ENCODE measurements around the gene MPG. TPM values are rescaled to one million over a fixed set of nuclear protein-coding genes. Genes with fewer than 3 reads are reported as not detected.

MPG gene
- total RNA-seq, 1 donor from 2014 or later: 42.5 TPM

DNA sequence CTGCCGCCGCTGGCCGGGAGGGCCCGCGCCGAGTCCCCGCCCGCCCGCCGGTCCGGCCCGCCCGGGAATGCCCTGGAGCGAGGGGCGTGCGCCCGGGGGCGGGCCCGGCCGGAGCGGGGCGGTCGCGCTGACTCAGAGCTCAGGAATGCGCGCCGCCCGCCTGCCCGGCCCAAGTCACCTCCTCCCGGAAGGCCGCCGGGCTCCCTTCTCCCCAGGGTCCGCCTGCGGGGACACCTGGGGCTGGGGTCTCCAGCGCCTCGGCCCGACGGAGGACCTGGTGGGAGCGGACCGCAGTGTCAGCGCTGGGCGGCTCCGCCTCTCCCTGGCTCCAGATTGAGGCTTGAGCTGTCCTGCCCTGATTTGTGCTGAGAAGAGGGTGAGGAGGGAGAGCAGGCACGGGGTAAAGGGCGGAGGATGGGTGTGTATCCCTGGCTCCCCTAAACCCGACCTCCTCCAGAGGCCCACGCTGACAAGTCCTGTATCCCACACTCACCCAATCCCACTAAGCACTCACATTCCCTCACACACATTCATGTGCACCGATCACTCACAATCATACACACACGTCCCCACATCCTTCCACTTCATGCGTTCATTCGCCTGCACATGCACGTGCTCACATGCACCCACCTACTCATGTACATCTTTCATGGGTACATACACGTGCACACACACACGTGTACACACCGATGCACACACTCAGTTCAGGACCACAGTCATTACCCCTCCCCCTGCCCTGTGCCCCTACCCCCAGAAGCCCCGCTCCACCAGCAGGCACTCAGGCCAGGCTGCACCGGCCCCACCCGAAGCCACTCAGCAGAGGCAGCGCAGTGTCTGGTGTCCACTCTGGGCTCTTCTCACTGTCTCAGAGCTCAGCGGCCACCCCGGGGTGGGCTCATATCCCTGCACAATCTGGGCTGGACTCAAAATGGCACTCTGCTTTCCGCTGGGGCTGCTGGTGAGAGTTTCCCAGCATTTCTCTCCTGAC is 5.2 kb upstream of the MPG start, which contains the start of gene RHBDF1:
Gene RHBDF1, minus strand, starts transcription at position 71 of the 988 bp plus-strand sequence. CDS start 7,616 bp downstream, outside the sequence.
- DNase-seq: peak; percentile 86
- Histone ChIP-seq H3K4me3 (peak within 1 kb of the TSS; percentile 75), H3K9me3 (no peaks in the 10 kb centered on the region), H3K4me1 (peaks cover 54% of the 10 kb centered on the region), H3K27me3 (no peaks in the 10 kb centered on the region), H3K27ac (peak within 1 kb of the TSS; percentile 87), H3K36me3 (no peaks in the 10 kb centered on the region)
- ATAC-seq: peak; percentile 74
- intact Hi-C loops (cut with DNase I): no loop called here
- TF ChIP-seq, protein P1, sequence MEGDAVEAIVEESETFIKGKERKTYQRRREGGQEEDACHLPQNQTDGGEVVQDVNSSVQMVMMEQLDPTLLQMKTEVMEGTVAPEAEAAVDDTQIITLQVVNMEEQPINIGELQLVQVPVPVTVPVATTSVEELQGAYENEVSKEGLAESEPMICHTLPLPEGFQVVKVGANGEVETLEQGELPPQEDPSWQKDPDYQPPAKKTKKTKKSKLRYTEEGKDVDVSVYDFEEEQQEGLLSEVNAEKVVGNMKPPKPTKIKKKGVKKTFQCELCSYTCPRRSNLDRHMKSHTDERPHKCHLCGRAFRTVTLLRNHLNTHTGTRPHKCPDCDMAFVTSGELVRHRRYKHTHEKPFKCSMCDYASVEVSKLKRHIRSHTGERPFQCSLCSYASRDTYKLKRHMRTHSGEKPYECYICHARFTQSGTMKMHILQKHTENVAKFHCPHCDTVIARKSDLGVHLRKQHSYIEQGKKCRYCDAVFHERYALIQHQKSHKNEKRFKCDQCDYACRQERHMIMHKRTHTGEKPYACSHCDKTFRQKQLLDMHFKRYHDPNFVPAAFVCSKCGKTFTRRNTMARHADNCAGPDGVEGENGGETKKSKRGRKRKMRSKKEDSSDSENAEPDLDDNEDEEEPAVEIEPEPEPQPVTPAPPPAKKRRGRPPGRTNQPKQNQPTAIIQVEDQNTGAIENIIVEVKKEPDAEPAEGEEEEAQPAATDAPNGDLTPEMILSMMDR (IDR thresholded peaks at IDR 0.05): no peak

DNA sequence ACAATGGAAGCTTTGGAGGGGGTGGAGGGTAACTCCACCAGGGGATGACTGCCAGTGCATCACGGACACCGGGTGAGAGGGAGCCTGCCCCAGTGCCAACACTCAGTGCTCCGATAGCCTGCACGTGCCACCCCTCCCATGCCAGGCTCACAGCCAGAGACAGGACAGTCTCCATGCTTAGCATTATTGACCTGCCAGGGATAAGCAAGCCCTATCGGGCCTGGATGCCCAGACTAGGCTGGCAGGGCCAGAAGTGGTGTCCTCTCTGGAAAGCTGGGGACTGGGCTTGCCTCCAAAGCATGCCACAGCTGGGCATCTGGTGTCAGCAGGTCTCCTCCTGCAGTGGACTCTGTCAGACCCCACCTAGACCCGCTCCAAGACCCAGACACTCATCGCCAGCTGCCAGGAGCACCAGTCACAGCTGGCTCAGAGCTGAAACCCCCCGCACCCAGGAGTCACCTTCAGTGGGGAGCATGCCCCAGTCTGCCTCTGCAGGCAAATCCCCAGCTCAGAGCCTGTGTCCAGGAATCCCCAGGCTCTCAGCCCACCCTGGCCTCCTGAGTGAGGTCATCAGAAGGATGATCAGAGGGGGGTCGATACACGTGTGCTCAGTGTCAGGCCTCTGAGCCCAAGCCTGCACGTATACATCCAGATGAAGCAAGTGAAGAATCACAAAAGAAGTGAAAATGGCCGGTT is 3.8 kb upstream of the MPG start:
- no peak for ATAC-seq
- H3K27ac ChIP-seq: peak overlapping the region; percentile 47

DNA sequence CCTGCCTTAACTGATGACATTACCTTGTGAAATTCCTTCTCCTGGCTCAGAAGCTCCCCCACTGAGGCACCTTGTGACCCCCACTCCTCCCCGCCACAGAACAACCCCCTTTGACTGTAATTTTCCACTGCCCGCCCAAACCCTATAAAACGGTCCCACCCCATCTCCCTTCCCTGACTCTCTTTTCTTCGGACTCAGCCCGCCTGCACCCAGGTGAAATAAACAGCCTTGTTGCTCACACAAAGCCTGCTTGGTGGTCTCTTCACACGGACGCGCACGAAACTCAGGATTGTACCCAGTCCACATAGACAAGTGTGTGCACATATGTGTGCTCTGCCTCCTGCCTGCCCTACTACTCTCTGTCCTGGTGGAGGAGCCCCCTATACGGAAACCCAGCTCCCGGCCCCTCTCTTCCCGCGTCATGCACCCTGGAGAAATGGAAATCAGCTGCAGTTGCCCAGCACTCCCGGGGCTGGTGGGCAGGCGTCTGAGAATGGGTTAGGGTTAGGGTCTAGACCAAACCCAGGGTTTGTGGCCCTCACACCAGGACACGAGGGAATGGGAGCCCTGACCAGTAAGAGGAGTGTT is 3.2 kb upstream of the MPG start:
- H3K4me1 ChIP-seq: peaks cover 64% of the 10 kb centered on the region
- intact Hi-C loops (cut with DNase I): no loop called here
- TF ChIP-seq, protein P1 (IDR thresholded peaks at IDR 0.05): no peak

More for the DNA sequence above, 3.8 kb upstream of the MPG start:
- Histone ChIP-seq H3K9me3 (no peaks in the 10 kb centered on the region), H3K4me1 (peaks cover 61% of the 10 kb centered on the region), H3K36me3 (no peaks in the 10 kb centered on the region), H3K4me3 (no peak overlapping the region), H3K27me3 (no peaks in the 10 kb centered on the region)
- TF ChIP-seq, protein P1 (IDR thresholded peaks at IDR 0.05): no peak
- no peak for DNase-seq
- intact Hi-C loops (cut with DNase I): no loop called here

DNA sequence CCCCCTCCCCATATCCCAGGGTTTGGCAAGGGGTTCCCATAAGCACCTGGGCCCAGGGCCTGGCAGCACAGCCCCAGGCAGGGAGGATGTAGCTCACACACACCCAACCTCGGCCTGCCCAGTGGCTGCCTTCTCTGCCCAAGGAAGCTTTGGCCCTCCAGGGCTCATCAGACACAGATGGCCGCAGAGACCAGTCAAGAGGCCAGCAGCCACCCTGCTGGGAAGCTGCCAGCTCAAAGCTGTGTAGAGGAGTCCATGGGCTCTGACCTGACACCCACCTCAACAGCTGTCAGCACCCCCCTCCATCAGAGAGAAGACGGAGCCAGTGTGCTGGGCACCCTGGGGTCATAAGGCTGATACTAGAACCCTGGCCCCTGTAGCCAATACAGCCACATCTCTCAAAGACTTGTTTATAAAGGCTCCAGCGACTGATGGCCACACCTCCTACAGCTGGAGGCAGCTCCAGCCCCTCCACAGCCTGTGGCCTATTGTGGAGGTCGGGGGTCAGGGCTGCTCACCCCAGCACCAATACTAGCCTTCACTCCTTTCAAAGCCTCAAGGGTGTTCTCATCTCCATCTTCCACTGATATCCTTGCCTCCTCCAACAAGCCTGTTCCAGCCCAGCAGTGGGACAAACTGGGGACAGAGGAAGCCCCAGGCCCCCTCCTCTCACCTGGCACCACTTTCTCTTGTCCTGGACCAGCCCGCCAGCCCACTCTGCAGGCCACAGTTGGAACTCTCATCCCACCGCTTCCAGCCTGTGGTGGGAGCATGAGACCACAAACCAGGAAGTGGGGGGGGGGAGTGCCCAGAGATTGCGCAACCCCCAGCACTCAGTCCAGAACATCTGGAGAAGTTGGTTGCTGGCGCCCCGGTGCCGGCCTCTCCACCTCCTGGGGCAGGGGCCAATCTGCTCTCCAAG is 2.2 kb upstream of the MPG start:
- ATAC-seq (peak; percentile 5), DNase-seq (peak; percentile 87)
- peak overlapping the region; percentile 93 for H3K27ac ChIP-seq
- H3K4me3 ChIP-seq: no peak overlapping the region
- peaks cover 11% of the 10 kb centered on the region for H3K36me3 ChIP-seq
- intact Hi-C loops (cut with DNase I): no loop called here
- no peaks in the 10 kb centered on the region for H3K9me3 ChIP-seq
- H3K4me1 ChIP-seq: peaks cover 57% of the 10 kb centered on the region
- TF ChIP-seq, protein P1 (IDR thresholded peaks at IDR 0.05): peak; percentile 35
- H3K27me3 ChIP-seq: no peaks in the 10 kb centered on the region

More for the DNA sequence above, 3.2 kb upstream of the MPG start:
- Histone ChIP-seq H3K4me3 (no peak overlapping the region), H3K27ac (peak overlapping the region; percentile 93), H3K36me3 (peaks cover 6% of the 10 kb centered on the region), H3K27me3 (no peaks in the 10 kb centered on the region), H3K9me3 (no peaks in the 10 kb centered on the region)
- no peak for ATAC-seq
- no peak for DNase-seq

Data from upper lobe of right lung (tissue), 1 donor.